CD8-positive, alpha-beta memory T cell (primary cell): ENCODE measurements around the gene DNM3. TPM values are rescaled to one million over a fixed set of nuclear protein-coding genes. Genes with fewer than 3 reads are reported as not detected.

Source experiments
- CTCF ChIA-PET: fragments of 350-600 bp; sonication (Branson Sonifier 250); formaldehyde crosslinking; loops from one replicate; lab custom pipeline; 2021; ENCODE audit warnings: antibody characterized with exemption; lab: Charles Lee
- POLR2A ChIA-PET: fragments of 350-600 bp; sonication (Branson Sonifier 250); formaldehyde crosslinking; loops from one replicate; lab custom pipeline; 2021; ENCODE audit warnings: antibody characterized with exemption; lab: Charles Lee
- DNase-seq, 5 donors: peaks; one replicate each; pipeline versions ENCODE4 v3.0.0 to v3.0.0-alpha.2; 2020 to 2022; ENCODE audit warnings: mixed read lengths in 1 of 5
- H3K27ac ChIP-seq: one replicate; pipeline ENCODE4 v1.7.0; 2013; ENCODE audit warnings: low read depth, mild to moderate bottlenecking, low read length, moderate library complexity
- H3K27me3 ChIP-seq: 2 replicates; pipeline ENCODE4 v1.7.0; 2013; ENCODE audit warnings: low read length, mild to moderate bottlenecking; ENCODE audit not compliant: insufficient read depth, poor library complexity, severe bottlenecking
- H3K36me3 ChIP-seq: 2 replicates; pipeline ENCODE4 v1.7.0; 2013; ENCODE audit warnings: mild to moderate bottlenecking, low read length, moderate library complexity; ENCODE audit not compliant: insufficient read depth
- H3K4me1 ChIP-seq: 2 replicates; pipeline ENCODE4 v1.7.0; 2013; ENCODE audit warnings: mild to moderate bottlenecking, low read length, moderate library complexity; ENCODE audit not compliant: insufficient read depth
- H3K4me3 ChIP-seq: 2 replicates; pipeline ENCODE4 v1.7.0; 2013; ENCODE audit warnings: mild to moderate bottlenecking, low read length
- H3K9me3 ChIP-seq: 2 replicates; pipeline ENCODE4 v1.7.0; 2013; ENCODE audit warnings: mild to moderate bottlenecking, low read length
- H3K27ac Mint-ChIP-seq, 8 donors: one replicate each; pipeline ENCODE4 v1.8.0; 2020 to 2021; ENCODE audit warnings: mixed read lengths in 8 of 8, mild to moderate bottlenecking in 6 of 8, inconsistent platforms in 3 of 8, moderate library complexity in 3 of 8
- H3K27me3 Mint-ChIP-seq, 2 donors: one replicate each; pipeline ENCODE4 v1.8.0; 2020 to 2021; ENCODE audit warnings: mixed read lengths in 2 of 2, mild to moderate bottlenecking in 1 of 2, moderate library complexity in 1 of 2
- H3K36me3 Mint-ChIP-seq, 3 donors: one replicate each; pipeline ENCODE4 v1.8.0; 2020 to 2021; ENCODE audit warnings: mixed read lengths in 3 of 3, inconsistent platforms in 1 of 3, mild to moderate bottlenecking in 1 of 3
- H3K4me1 Mint-ChIP-seq, 3 donors: one replicate each; pipeline ENCODE4 v1.8.0; 2020 to 2021; ENCODE audit warnings: mixed read lengths in 3 of 3, inconsistent platforms in 1 of 3, mild to moderate bottlenecking in 1 of 3
- H3K4me3 Mint-ChIP-seq, 7 donors: one replicate each; pipeline ENCODE4 v1.8.0; 2020 to 2021; ENCODE audit warnings: mixed read lengths in 7 of 7, mild to moderate bottlenecking in 6 of 7, moderate library complexity in 4 of 7, inconsistent platforms in 2 of 7
- H3K9me3 Mint-ChIP-seq, 5 donors: one replicate each; pipeline ENCODE4 v1.8.0; 2020 to 2022; ENCODE audit warnings: mixed read lengths in 5 of 5, mild to moderate bottlenecking in 3 of 5, moderate library complexity in 2 of 5, inconsistent platforms in 1 of 5
- polyA plus RNA-seq: library from polyadenylated mRNA; unstranded; fragments of 300-500 nt; fragmentation: Illumina TruSeq; gene quantifications from one replicate; pipeline ENCODE4 v1.2.3, GENCODE V29; 2021
- total RNA-seq, 2 experiments: library from RNA; stranded (reverse); gene quantifications; one replicate each; pipeline ENCODE4 v1.2.3, GENCODE V29; 2021

Gene DNM3
- total and polyA plus RNA-seq, 3 experiments from 2014 or later = 0.29 to 0.64 (median 0.59) TPM

GRCh38 chr1:171948511-171948910, 107.2 kb downstream of the DNM3 start:
- Mint-ChIP-seq H3K4me3 (no peak overlapping the region), H3K4me1 (no peaks in the 10 kb centered on the region), H3K9me3 (peaks cover 0 to 3% (median 0%) of the 10 kb centered on the region in 5 donors), H3K36me3 (peaks cover 0 to 3% (median 2%) of the 10 kb centered on the region in 3 donors), H3K27me3 (peaks cover 6 to 11% of the 10 kb centered on the region in 2 donors), H3K27ac (no peak overlapping the region)
- ChIA-PET POLR2A (no interaction called here), CTCF (no interaction called here)
- Histone ChIP-seq H3K36me3 (no peaks in the 10 kb centered on the region), H3K4me1 (no peaks in the 10 kb centered on the region), H3K9me3 (no peaks in the 10 kb centered on the region), H3K27ac (no peak overlapping the region), H3K27me3 (no peaks in the 10 kb centered on the region), H3K4me3 (no peak overlapping the region)
- DNase-seq = no peak

GRCh38 chr1:171949316-171949715, 108.0 kb downstream of the DNM3 start:
- peaks cover 0 to 3% (median 0%) of the 10 kb centered on the region in 5 donors for H3K9me3 Mint-ChIP-seq
- no peaks in the 10 kb centered on the region for H3K9me3 ChIP-seq
- H3K27ac Mint-ChIP-seq = no peak overlapping the region
- peaks cover 6 to 18% of the 10 kb centered on the region in 2 donors for H3K27me3 Mint-ChIP-seq
- POLR2A ChIA-PET = no interaction called here
- DNase-seq = no peak
- peaks cover 0 to 3% (median 0%) of the 10 kb centered on the region in 3 donors for H3K36me3 Mint-ChIP-seq
- CTCF ChIA-PET = no interaction called here
- no peaks in the 10 kb centered on the region for H3K4me1 ChIP-seq
- no peaks in the 10 kb centered on the region for H3K36me3 ChIP-seq
- H3K4me3 ChIP-seq = no peak overlapping the region
- no peak overlapping the region for H3K4me3 Mint-ChIP-seq
- H3K27ac ChIP-seq = no peak overlapping the region
- H3K4me1 Mint-ChIP-seq = no peaks in the 10 kb centered on the region
- H3K27me3 ChIP-seq = no peaks in the 10 kb centered on the region

GRCh38 chr1:171953835-171954234, 112.5 kb downstream of the DNM3 start:
- Mint-ChIP-seq H3K27ac (no peak overlapping the region), H3K27me3 (peaks cover 6 to 30% of the 10 kb centered on the region in 2 donors), H3K36me3 (peaks cover 0 to 6% (median 0%) of the 10 kb centered on the region in 3 donors), H3K4me3 (no peak overlapping the region), H3K4me1 (no peaks in the 10 kb centered on the region), H3K9me3 (peaks cover 0 to 3% (median 0%) of the 10 kb centered on the region in 5 donors)
- CTCF ChIA-PET = no interaction called here
- Histone ChIP-seq H3K27me3 (no peaks in the 10 kb centered on the region), H3K27ac (no peak overlapping the region), H3K4me1 (no peaks in the 10 kb centered on the region), H3K36me3 (no peaks in the 10 kb centered on the region), H3K9me3 (no peaks in the 10 kb centered on the region), H3K4me3 (no peak overlapping the region)
- POLR2A ChIA-PET = no interaction called here
- DNase-seq = no peak

- Mint-ChIP-seq H3K4me1 (no peaks in the 10 kb centered on the region), H3K9me3 (peaks cover 0 to 1% (median 0%) of the 10 kb centered on the region in 5 donors), H3K4me3 (no peak overlapping the region), H3K36me3 (peaks cover 0 to 6% (median 0%) of the 10 kb centered on the region in 3 donors), H3K27me3 (peaks cover 6 to 30% of the 10 kb centered on the region in 2 donors), H3K27ac (no peak overlapping the region)
- ChIA-PET CTCF (interaction anchor here (1.2 kb wide), 1 partner anchor 17 kb away, joined by 3 read pairs; no protein-coding TSS in a partner anchor), POLR2A (no interaction called here)
- Histone ChIP-seq H3K27ac (no peak overlapping the region), H3K4me3 (no peak overlapping the region), H3K4me1 (no peaks in the 10 kb centered on the region), H3K36me3 (no peaks in the 10 kb centered on the region), H3K27me3 (no peaks in the 10 kb centered on the region), H3K9me3 (no peaks in the 10 kb centered on the region)
- DNase-seq = no peak
Measured at GRCh38 chr1:171954361-171954760, 113.1 kb downstream of the DNM3 start.

- H3K27ac ChIP-seq = no peak overlapping the region
- ChIA-PET POLR2A (no interaction called here), CTCF (no interaction called here)
- H3K27me3 ChIP-seq = no peaks in the 10 kb centered on the region
- no peaks in the 10 kb centered on the region for H3K36me3 ChIP-seq
- Mint-ChIP-seq H3K4me3 (no peak overlapping the region), H3K27ac (no peak overlapping the region), H3K27me3 (no peaks in the 10 kb centered on the region), H3K36me3 (peaks cover 0 to 1% (median 0%) of the 10 kb centered on the region in 3 donors), H3K9me3 (no peaks in the 10 kb centered on the region), H3K4me1 (peaks cover 0 to 7% (median 0%) of the 10 kb centered on the region in 3 donors)
- H3K4me1 ChIP-seq = no peaks in the 10 kb centered on the region
- no peak overlapping the region for H3K4me3 ChIP-seq
- no peaks in the 10 kb centered on the region for H3K9me3 ChIP-seq
- DNase-seq = no peak
Measured at GRCh38 chr1:171961861-171962260, 120.6 kb downstream of the DNM3 start.

- no peak overlapping the region for H3K27ac Mint-ChIP-seq
- H3K4me1 ChIP-seq = no peaks in the 10 kb centered on the region
- peaks cover 0 to 1% (median 0%) of the 10 kb centered on the region in 3 donors for H3K36me3 Mint-ChIP-seq
- H3K4me3 Mint-ChIP-seq = no peak overlapping the region
- no peak for DNase-seq
- H3K9me3 ChIP-seq = no peaks in the 10 kb centered on the region
- no peaks in the 10 kb centered on the region for H3K27me3 ChIP-seq
- H3K9me3 Mint-ChIP-seq = no peaks in the 10 kb centered on the region
- H3K27ac ChIP-seq = no peak overlapping the region
- CTCF ChIA-PET = interaction anchor here (1.1 kb wide), 1 partner anchor 162 kb away, joined by 3 read pairs; no protein-coding TSS in a partner anchor
- no peaks in the 10 kb centered on the region for H3K27me3 Mint-ChIP-seq
- POLR2A ChIA-PET = no interaction called here
- H3K4me1 Mint-ChIP-seq = peaks cover 0 to 7% (median 0%) of the 10 kb centered on the region in 3 donors
- H3K4me3 ChIP-seq = no peak overlapping the region
- H3K36me3 ChIP-seq = no peaks in the 10 kb centered on the region
Measured at GRCh38 chr1:171963762-171964161, 122.5 kb downstream of the DNM3 start.

DNA sequence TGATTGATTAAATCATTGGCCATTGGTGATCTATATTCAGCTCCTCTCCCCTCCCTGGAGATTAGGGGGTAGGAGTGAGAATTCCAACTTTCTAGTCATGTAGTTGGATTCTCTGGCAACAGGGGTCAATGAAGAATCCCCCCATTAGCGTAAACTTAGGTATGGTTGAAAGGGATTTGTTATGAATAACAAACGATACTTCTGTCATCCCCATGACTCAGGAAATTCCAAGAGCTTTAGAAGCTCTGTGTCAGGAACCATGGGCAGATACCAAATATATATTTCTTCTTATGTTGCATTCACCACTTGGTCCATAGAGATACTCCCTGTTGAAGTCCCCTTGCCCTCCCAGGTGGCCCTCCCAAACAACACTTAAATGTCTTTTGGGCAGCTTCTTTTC, 124.5 kb downstream of the DNM3 start:
- H3K27ac ChIP-seq = no peak overlapping the region
- H3K36me3 ChIP-seq = no peaks in the 10 kb centered on the region
- no peaks in the 10 kb centered on the region for H3K4me1 ChIP-seq
- no peaks in the 10 kb centered on the region for H3K27me3 Mint-ChIP-seq
- POLR2A ChIA-PET = no interaction called here
- no peak overlapping the region for H3K27ac Mint-ChIP-seq
- CTCF ChIA-PET = interaction anchor here (1.2 to 1.3 kb wide), 2 partner anchors 20 to 124 kb away, joined by 3 to 4 read pairs; partner anchors contain the start of gene DNM3
- H3K9me3 Mint-ChIP-seq = no peaks in the 10 kb centered on the region
- no peak for DNase-seq
- H3K4me3 Mint-ChIP-seq = no peak overlapping the region
- peaks cover 0 to 1% (median 0%) of the 10 kb centered on the region in 3 donors for H3K36me3 Mint-ChIP-seq
- no peaks in the 10 kb centered on the region for H3K27me3 ChIP-seq
- H3K9me3 ChIP-seq = no peaks in the 10 kb centered on the region
- H3K4me1 Mint-ChIP-seq = peaks cover 0 to 7% (median 0%) of the 10 kb centered on the region in 3 donors
- no peak overlapping the region for H3K4me3 ChIP-seq

- POLR2A ChIA-PET = no interaction called here
Measured at GRCh38 chr1:171966426-171967220, 125.3 kb downstream of the DNM3 start.

More at GRCh38 chr1:171966426-171967220, 125.3 kb downstream of the DNM3 start:
- H3K4me1 ChIP-seq = no peaks in the 10 kb centered on the region
- peaks cover 0 to 3% of the 10 kb centered on the region in 2 donors for H3K27me3 Mint-ChIP-seq
- H3K27me3 ChIP-seq = no peaks in the 10 kb centered on the region
- no peaks in the 10 kb centered on the region for H3K9me3 Mint-ChIP-seq
- H3K4me1 Mint-ChIP-seq = peaks cover 0 to 7% (median 0%) of the 10 kb centered on the region in 3 donors
- H3K36me3 Mint-ChIP-seq = peaks cover 0 to 1% (median 0%) of the 10 kb centered on the region in 3 donors
- no peak overlapping the region for H3K4me3 ChIP-seq
- no peaks in the 10 kb centered on the region for H3K9me3 ChIP-seq
- no peak overlapping the region for H3K27ac ChIP-seq
- CTCF ChIA-PET = interaction anchor here (1.2 kb wide), 1 partner anchor 19 kb away, joined by 3 read pairs; no protein-coding TSS in a partner anchor
- no peak for DNase-seq
- H3K4me3 Mint-ChIP-seq = no peak overlapping the region
- no peaks in the 10 kb centered on the region for H3K36me3 ChIP-seq
- H3K27ac Mint-ChIP-seq = no peak overlapping the region
